B cell (primary cell): ENCODE results near the gene COMMD7. TPM values are rescaled to one million over a fixed set of nuclear protein-coding genes. Genes with fewer than 3 reads are reported as not detected.

Experiments
- ATAC-seq: fragments of 200-7000 bp; cut with Tn5 transposase; one replicate; pipeline ENCODE4 v1.10.0; 2021; ENCODE audit warnings: low read depth, mild to moderate bottlenecking, moderate number of reproducible peaks, moderate library complexity
- CTCF ChIA-PET: fragments of 350-600 bp; sonication (Branson Sonifier 250); formaldehyde crosslinking; loops from one replicate; lab custom pipeline; 2021; ENCODE audit warnings: antibody characterized with exemption, inconsistent platforms; lab: Charles Lee
- POLR2A ChIA-PET: fragments of 350-600 bp; sonication (Branson Sonifier 250); formaldehyde crosslinking; loops from one replicate; lab custom pipeline; 2021; ENCODE audit warnings: antibody characterized with exemption; lab: Charles Lee
- DNase-seq: peaks from one replicate; pipeline ENCODE4 v3.0.0; 2013
- H2AFZ ChIP-seq: 2 replicates; pipeline ENCODE4 v1.6.1; 2012; ENCODE audit warnings: mild to moderate bottlenecking, low read depth, low read length; ENCODE audit not compliant: insufficient read depth, poor library complexity, severe bottlenecking
- H3K27ac ChIP-seq, 2 donors: 1 replicate in 1 of 2; 2 replicates in 1 of 2; pipeline ENCODE4 v1.5.1; 2012 to 2013; ENCODE audit warnings: low read length in 2 of 2, mild to moderate bottlenecking in 2 of 2, moderate library complexity in 1 of 2
- H3K27me3 ChIP-seq, 4 experiments: fragments of 200-600 bp in 1 of 4; sonication (generic) in 1 of 4; replicated peaks in 1 of 4; 1 replicate in 2 of 4; 2 replicates in 2 of 4; pipeline versions ENCODE4 v1.6.1 to v1.7.0; 2013 to 2016; ENCODE audit warnings: low read length in 3 of 4, mild to moderate bottlenecking in 2 of 4, mixed read lengths in 1 of 4, moderate library complexity in 1 of 4; ENCODE audit not compliant: insufficient read depth in 4 of 4, control insufficient read depth in 3 of 4; ENCODE audit errors: control extremely low read depth in 1 of 4
- H3K36me3 ChIP-seq, 2 experiments: replicated peaks in 1 of 2; 1 replicate in 1 of 2; 2 replicates in 1 of 2; pipeline versions ENCODE4 v1.6.1 to v1.7.1; 2013; ENCODE audit warnings: low read length in 1 of 2; ENCODE audit not compliant: insufficient read depth in 2 of 2, control insufficient read depth in 1 of 2; ENCODE audit errors: control extremely low read depth in 1 of 2, extremely low read depth in 1 of 2
- H3K4me1 ChIP-seq, 2 donors: fragments of 200-600 bp in 1 of 2; sonication (generic) in 1 of 2; 1 replicate in 1 of 2; 2 replicates in 1 of 2; pipeline versions ENCODE4 v1.5.1 to v1.6.1; 2013 to 2017; ENCODE audit warnings: low read length in 2 of 2; ENCODE audit not compliant: control insufficient read depth in 2 of 2, insufficient read depth in 2 of 2
- H3K4me2 ChIP-seq: replicated peaks from 2 replicates; pipeline ENCODE3; 2012; ENCODE audit warnings: mild to moderate bottlenecking, low read depth, low read length; ENCODE audit not compliant: poor library complexity, severe bottlenecking
- H3K4me3 ChIP-seq, 5 experiments: fragments of 200-600 bp in 1 of 5; sonication (generic) in 1 of 5; 1 replicate in 3 of 5; 2 replicates in 2 of 5; pipeline versions ENCODE4 v1.5.1 to v1.7.0; 2011 to 2016; ENCODE audit warnings: low read length in 4 of 5, mild to moderate bottlenecking in 4 of 5, low read depth in 2 of 5, control low read depth in 1 of 5, moderate library complexity in 1 of 5; ENCODE audit not compliant: insufficient read depth in 1 of 5; ENCODE audit errors: control extremely low read depth in 1 of 5, extremely low read depth in 1 of 5
- H3K79me2 ChIP-seq: fragments of 200-600 bp; sonication (generic); one replicate; pipeline ENCODE4 v1.6.0; 2016; ENCODE audit warnings: low read length; ENCODE audit not compliant: control insufficient read depth, insufficient read depth
- H3K9ac ChIP-seq: fragments of 200-600 bp; sonication (generic); 2 replicates; pipeline ENCODE4 v1.6.1; 2017; ENCODE audit warnings: mild to moderate bottlenecking, low read length, moderate library complexity
- H3K9me3 ChIP-seq, 3 donors: one replicate each; pipeline versions ENCODE4 v1.6.1 to v1.7.1; 2013; ENCODE audit warnings: low read length in 2 of 3; ENCODE audit not compliant: control insufficient read depth in 2 of 3, insufficient read depth in 1 of 3; ENCODE audit errors: control extremely low read depth in 1 of 3
- H4K20me1 ChIP-seq: 2 replicates; pipeline ENCODE4 v1.6.0; 2012; ENCODE audit warnings: mild to moderate bottlenecking, low read length; ENCODE audit not compliant: insufficient read depth, control insufficient read depth, poor library complexity, severe bottlenecking
- H3K27ac Mint-ChIP-seq: one replicate; pipeline ENCODE4 v1.8.0; 2021; ENCODE audit warnings: mixed read lengths
- H3K27me3 Mint-ChIP-seq: one replicate; pipeline ENCODE4 v1.8.0; 2021; ENCODE audit warnings: mixed read lengths
- H3K4me1 Mint-ChIP-seq: one replicate; pipeline ENCODE4 v1.8.0; 2021; ENCODE audit warnings: mixed read lengths
- H3K4me3 Mint-ChIP-seq: one replicate; pipeline ENCODE4 v1.8.0; 2021; ENCODE audit warnings: mixed read lengths
- H3K9me3 Mint-ChIP-seq: one replicate; pipeline ENCODE4 v1.8.0; 2022; ENCODE audit warnings: mixed read lengths; ENCODE audit not compliant: insufficient read depth
- CTCF ChIP-seq: fragments of 200-600 bp; IDR thresholded peaks from one replicate; pipeline ENCODE4 v1.8.0; 2022; ENCODE audit warnings: antibody characterized with exemption, mild to moderate bottlenecking
- EZH2 ChIP-seq: IDR thresholded peaks from 2 replicates; pipeline ENCODE4 v1.6.1; 2012; ENCODE audit warnings: borderline replicate concordance, low read depth, mild to moderate bottlenecking, moderate library complexity, low read length; ENCODE audit not compliant: insufficient read depth, poor library complexity, severe bottlenecking
- WGBS: methylation state at CpG from one replicate; pipeline ENCODE4 v1.1.5; 2013; ENCODE audit warnings: missing lambda C conversion rate; ENCODE audit not compliant: insufficient coverage; 5-methylcytosine and 5-hydroxymethylcytosine counted together
- intact Hi-C: fragments of 100-400 bp; cut with micrococcal nuclease; formaldehyde crosslinking; loops from one replicate; pipeline ENCODE4 v1.10.0; 2022
- polyA plus RNA-seq: library from polyadenylated mRNA; depleted of rRNA; stranded (reverse); fragments of >200 nt; gene quantifications from 2 replicates; pipeline ENCODE4 v1.2.3, GENCODE V29; 2012
- total RNA-seq, 2 donors: library from RNA; stranded (reverse); fragments of 120-200 nt in 1 of 2; gene quantifications; 1 replicate in 1 of 2; 2 replicates in 1 of 2; pipeline versions ENCODE4 v1.2.3 to v1.2.4, GENCODE V29; 2013 to 2022

The COMMD7 gene
- total and polyA plus RNA-seq, 2 donors (not counting 1 experiment from before 2014, with no cell fraction given), result 24.5 to 34.9 TPM

- Histone ChIP-seq H3K79me2 (no peaks in the 10 kb centered on the region), H3K36me3 (peaks cover 0 to 36% of the 10 kb centered on the region in 2 experiments), H3K9ac (no peak overlapping the region), H3K27me3 (no peaks in the 10 kb centered on the region), H3K4me2 (no peak overlapping the region), H2AFZ (no peak overlapping the region), H3K4me1 (no peaks in the 10 kb centered on the region), H3K4me3 (no peak overlapping the region), H3K27ac (no peak overlapping the region), H4K20me1 (no peaks in the 10 kb centered on the region), H3K9me3 (no peaks in the 10 kb centered on the region)
- TF ChIP-seq EZH2 (no peak), CTCF (no peak)
- DNase-seq (no peak), ATAC-seq (no peak)
- H3K4me1 Mint-ChIP-seq, result no peaks in the 10 kb centered on the region
- intact Hi-C loops, result no loop called here
- CTCF ChIA-PET, result no interaction called here
- POLR2A ChIA-PET, result no interaction called here
- H3K4me3 Mint-ChIP-seq, result no peak overlapping the region
- H3K9me3 Mint-ChIP-seq, result no peaks in the 10 kb centered on the region
- no peaks in the 10 kb centered on the region for H3K27me3 Mint-ChIP-seq
- WGBS, result 100% methylated on average over 6 of the region's 9 CpGs
- H3K27ac Mint-ChIP-seq, result no peak overlapping the region
Observed at GRCh38 chr20:32702706-32703425, 40.4 kb downstream of the COMMD7 start.

DNA sequence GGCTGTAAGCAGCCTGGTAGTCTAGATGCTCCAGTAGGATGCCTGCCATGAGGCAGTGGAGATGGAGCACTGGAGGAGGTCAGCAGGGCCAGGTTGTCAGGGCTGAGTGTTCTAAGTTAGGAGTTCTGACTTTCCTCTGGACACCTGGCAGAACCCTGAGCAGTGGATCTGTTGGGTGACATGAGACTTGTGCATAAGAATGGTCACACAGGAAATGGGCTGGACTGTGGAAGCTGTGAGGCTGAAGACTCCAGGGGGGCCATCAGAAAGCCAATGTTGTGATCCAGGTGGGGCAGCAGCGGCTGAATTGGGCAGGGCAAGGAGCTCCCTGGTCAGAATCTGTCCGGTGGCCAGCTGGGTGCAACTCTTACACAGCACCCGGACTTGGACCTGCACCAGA lies 45.7 kb downstream of the COMMD7 start:
- WGBS, result 96% methylated on average over 3 of the region's 3 CpGs
- Mint-ChIP-seq H3K9me3 (no peaks in the 10 kb centered on the region), H3K27ac (no peak overlapping the region), H3K27me3 (no peaks in the 10 kb centered on the region), H3K4me3 (no peak overlapping the region), H3K4me1 (no peaks in the 10 kb centered on the region)
- H3K9ac ChIP-seq, result no peak overlapping the region
- H3K9me3 ChIP-seq, result no peaks in the 10 kb centered on the region
- TF ChIP-seq EZH2 (no peak), CTCF (no peak)
- no peak overlapping the region for H3K4me3 ChIP-seq
- DNase-seq, result no peak
- H4K20me1 ChIP-seq, result no peaks in the 10 kb centered on the region
- no peak overlapping the region for H3K27ac ChIP-seq
- ATAC-seq, result no peak
- intact Hi-C loops, result no loop called here
- no peak overlapping the region for H2AFZ ChIP-seq
- H3K36me3 ChIP-seq, result peaks cover 0 to 7% of the 10 kb centered on the region in 2 experiments
- H3K27me3 ChIP-seq, result no peaks in the 10 kb centered on the region
- ChIA-PET POLR2A (no interaction called here), CTCF (no interaction called here)
- no peaks in the 10 kb centered on the region for H3K79me2 ChIP-seq
- no peak overlapping the region for H3K4me2 ChIP-seq
- H3K4me1 ChIP-seq, result no peaks in the 10 kb centered on the region
